GM18526 (cell line): ENCODE results near the gene TNFRSF19.

Source experiments
- POLR2A ChIP-seq: IDR thresholded peaks from 3 replicates; pipeline ENCODE4 v1.6.1; 2011; ENCODE audit not compliant: insufficient read length; ENCODE audit errors: extremely low read depth

TNFRSF19 gene

GRCh38 chr13:23570099-23570920, at the start of gene TNFRSF19:
TNFRSF19 (plus strand) TSS chr13:23570412; CDS start chr13:23590184, 19,772 bp downstream.
- no peak for TF ChIP-seq POLR2A

- TF ChIP-seq POLR2A = no peak
Measured at GRCh38 chr13:23531446-23531845, 38.8 kb upstream of the TNFRSF19 start.

DNA sequence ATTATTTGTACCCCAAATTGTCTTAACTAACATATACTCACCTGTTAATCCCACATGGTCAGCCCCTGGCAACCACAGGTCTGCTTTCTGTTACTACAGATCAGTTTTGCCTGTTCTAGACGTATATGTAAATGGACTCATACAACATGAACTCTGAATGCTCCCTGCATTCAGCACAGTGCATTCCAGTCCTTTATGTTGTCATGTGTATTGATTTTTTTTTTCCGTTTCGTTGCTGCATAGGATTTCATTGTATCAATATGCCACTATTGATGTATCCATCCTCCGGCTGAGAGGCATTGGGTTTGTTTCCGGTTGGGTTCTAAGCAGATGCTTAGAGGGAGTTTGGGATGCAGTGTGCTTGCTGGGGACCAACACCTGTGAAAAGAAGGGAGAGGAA, 36.1 kb upstream of the TNFRSF19 start:
- no peak for TF ChIP-seq POLR2A

- no peak for TF ChIP-seq POLR2A
Measured at GRCh38 chr13:23541221-23541824, 28.9 kb upstream of the TNFRSF19 start.

GRCh38 chr13:23544668-23545067, 25.5 kb upstream of the TNFRSF19 start:
- no peak for TF ChIP-seq POLR2A

DNA sequence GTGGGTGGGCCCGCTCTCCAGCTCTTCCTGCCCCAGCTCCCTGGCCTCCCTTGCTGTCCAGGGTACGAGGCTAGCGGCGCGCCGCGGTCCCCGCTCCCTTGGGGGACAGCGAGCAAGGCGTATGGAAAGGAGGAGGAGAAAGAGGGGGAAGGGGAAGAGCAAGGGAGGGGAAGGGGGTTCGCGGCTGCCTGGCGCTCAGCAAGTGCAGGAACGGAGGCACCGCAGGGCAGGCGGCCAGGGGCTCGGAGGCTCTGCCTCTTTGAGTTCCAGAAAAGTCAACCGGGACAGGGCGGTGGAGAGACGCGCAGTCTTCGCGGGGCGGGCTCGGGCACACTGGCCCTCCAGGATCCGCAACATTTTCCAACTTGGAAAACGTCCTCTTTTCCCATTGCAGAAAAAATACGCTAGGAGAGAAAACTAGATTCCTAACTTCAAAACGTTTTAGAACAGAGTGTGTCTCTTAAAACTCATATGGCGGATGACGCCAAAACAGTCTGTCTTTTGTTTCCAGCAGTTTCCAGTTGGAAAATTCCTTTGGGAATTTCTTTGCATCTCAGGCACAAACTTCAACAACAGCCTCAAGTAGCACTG, 23.1 kb upstream of the TNFRSF19 start:
- TF ChIP-seq POLR2A = no peak

- TF ChIP-seq POLR2A = no peak
Measured at GRCh38 chr13:23549724-23550123, 20.5 kb upstream of the TNFRSF19 start.

DNA sequence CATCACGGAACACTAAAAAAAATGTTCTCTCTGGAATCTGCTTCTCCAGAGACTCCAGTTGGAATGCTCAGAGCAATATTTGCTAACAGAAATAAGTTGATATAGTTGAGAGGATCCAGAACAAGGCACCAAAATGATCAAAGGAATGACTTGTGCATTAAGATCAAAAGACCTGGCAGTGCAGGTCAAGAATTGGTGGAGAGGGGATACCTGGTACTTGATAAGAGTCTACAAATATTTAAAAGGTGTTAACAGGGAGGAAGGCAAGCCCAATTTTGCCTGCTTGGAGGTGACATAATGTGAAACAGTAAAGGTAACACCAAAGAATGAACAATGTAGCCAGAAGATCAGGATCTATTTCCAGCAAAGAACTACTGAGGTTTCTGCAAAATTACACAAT, 20.0 kb upstream of the TNFRSF19 start:
- no peak for TF ChIP-seq POLR2A

DNA sequence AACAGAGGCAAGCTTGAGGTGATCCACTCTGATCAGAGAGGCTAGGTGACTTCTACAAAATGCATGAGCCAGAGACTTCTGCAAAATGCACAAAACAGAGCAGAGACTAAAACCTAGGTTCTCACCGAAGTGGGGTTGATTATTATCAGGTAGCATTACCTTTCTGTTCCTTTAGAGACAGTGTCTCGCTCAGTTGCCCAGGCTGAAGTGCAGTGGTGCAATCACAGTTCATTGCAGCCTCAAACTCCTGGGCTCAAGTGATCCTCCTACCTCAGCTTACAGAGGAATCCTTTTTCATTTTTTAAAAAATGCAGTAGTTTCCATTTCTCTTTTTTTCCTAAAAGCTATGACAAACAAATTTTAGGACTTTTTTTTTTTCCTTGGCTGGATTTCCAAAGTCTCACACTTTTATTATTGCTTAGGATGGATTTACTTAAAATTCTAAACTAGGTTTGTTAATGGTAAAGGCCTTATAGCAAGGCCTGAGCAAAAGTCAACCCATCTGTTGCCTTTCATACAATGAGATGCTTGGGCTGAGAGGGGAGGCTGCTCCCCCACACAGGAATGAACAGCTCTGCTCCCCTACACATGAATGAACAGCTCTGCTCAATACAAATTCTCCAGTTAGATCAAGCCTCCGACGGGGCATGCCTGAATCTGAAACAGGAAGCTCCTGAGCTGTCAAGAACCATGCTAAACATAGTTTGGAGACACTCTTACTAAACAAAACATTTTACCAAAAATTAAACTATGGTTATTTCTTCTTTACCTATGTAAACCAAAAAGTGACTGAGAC, 18.8 kb upstream of the TNFRSF19 start:
- no peak for TF ChIP-seq POLR2A

GRCh38 chr13:23552171-23552570, 18.0 kb upstream of the TNFRSF19 start:
- no peak for TF ChIP-seq POLR2A

- no peak for TF ChIP-seq POLR2A
Measured at GRCh38 chr13:23552661-23553060, 17.6 kb upstream of the TNFRSF19 start.

- TF ChIP-seq POLR2A = no peak
Measured at GRCh38 chr13:23554000-23554399, 16.2 kb upstream of the TNFRSF19 start.

DNA sequence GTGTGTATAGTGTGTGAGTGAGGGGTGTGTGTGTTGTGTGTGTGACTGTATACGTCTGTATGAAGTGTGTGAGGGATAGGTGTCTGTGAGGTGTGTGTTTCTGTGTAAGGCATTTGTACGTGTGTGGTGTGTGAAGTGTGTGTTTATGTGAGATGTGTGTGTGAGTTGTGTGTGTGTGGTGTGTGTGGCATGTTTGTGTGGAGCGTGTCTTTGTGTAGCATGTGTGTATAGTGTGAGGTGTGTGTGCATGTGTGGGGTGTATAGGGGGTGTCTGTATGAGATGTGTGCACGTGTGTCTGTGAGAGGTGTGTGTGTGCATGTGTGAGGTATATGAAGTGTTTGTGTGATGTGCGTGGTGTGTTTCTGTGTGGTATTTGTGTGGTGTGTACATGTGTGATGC, 13.2 kb upstream of the TNFRSF19 start:
- TF ChIP-seq POLR2A = no peak

DNA sequence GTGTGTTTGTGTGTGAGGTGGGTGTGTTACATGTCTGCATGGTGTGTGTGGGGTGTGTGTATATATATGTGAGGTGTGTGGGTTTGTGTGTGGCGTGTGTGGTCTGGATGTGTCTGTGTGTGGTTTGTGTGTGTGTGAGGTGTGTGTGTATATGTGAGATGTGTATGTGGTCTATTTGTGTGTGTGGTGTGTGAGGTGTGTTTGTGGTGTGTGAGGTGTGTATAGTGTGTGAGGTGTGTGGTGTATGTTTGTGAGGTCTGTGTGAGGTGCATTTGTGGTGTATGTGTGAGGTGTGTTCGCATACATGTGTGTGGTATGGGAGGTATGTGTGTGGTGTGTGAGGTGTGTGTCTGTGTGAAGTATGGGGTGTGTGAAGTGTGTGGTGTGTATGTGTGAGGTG, 12.5 kb upstream of the TNFRSF19 start:
- TF ChIP-seq POLR2A = no peak
